ENCODE data around the gene PMF1. TPM values are rescaled to one million over a fixed set of nuclear protein-coding genes. Genes with fewer than 3 reads are reported as not detected.

Gene PMF1
- total and polyA plus RNA-seq, 2 of the 13 experiments (the other 11 are each of a cell fraction or from before 2014, with no cell fraction given) = 72.5 to 89.0 TPM

DNA sequence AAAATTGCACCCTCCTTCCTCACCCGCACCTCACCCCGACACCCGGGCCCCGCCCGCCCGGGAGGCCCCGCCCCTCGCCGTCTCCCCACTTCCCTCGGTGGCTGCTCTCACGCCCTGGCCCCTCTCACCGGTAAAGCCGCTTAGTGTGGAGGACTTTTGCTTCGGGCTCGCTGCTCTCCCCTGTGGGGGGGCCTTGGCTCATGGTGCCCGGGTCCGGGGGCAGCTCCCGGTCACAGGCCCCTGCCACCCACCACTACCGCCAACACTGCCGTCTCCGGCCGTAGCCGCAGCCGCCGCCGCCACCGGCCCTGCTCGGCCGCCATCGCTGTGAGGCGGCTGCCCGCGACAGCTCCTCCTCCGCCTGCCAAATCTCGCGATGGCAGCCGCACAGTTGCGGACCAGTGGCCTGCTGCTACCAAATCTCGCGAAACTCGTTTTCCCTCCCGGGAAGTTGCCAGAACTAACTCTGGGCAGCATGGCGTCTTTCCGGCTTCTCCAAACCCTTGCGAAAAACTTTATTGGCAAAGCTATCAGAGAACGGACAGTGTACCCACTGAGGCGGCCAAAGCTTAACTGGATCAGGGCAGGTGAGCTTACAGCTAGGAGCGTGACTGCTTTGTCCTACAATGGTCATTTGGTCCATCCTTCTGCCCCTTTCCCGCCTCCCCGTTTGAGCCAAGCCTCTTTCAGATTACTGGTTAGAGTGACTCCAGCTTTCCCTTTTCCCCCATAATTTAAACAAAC lies 69.8 kb downstream of the PMF1 start, which contains the start of gene SMG5 (continued):
- TF ChIP-seq, protein P1, sequence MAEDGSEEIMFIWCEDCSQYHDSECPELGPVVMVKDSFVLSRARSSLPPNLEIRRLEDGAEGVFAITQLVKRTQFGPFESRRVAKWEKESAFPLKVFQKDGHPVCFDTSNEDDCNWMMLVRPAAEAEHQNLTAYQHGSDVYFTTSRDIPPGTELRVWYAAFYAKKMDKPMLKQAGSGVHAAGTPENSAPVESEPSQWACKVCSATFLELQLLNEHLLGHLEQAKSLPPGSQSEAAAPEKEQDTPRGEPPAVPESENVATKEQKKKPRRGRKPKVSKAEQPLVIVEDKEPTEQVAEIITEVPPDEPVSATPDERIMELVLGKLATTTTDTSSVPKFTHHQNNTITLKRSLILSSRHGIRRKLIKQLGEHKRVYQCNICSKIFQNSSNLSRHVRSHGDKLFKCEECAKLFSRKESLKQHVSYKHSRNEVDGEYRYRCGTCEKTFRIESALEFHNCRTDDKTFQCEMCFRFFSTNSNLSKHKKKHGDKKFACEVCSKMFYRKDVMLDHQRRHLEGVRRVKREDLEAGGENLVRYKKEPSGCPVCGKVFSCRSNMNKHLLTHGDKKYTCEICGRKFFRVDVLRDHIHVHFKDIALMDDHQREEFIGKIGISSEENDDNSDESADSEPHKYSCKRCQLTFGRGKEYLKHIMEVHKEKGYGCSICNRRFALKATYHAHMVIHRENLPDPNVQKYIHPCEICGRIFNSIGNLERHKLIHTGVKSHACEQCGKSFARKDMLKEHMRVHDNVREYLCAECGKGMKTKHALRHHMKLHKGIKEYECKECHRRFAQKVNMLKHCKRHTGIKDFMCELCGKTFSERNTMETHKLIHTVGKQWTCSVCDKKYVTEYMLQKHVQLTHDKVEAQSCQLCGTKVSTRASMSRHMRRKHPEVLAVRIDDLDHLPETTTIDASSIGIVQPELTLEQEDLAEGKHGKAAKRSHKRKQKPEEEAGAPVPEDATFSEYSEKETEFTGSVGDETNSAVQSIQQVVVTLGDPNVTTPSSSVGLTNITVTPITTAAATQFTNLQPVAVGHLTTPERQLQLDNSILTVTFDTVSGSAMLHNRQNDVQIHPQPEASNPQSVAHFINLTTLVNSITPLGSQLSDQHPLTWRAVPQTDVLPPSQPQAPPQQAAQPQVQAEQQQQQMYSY (CRISPR knock-in tag; IDR thresholded peaks at IDR 0.05) = peak; percentile 63
- peak; percentile 77; the same call in 1 of the 2 replicates for TF ChIP-seq ZNF768 (CRISPR knock-in tag; IDR thresholded peaks at IDR 0.05)
- TF ChIP-seq AGO1 (IDR thresholded peaks at IDR 0.05; ENCODE audit: low read depth, low read length, poor library complexity, severe bottlenecking) = peak; percentile 86
- no peak for TF ChIP-seq ZNF30 (CRISPR knock-in tag; IDR thresholded peaks at IDR 0.05)
- TF ChIP-seq TFAP4 (IDR thresholded peaks at IDR 0.05; ENCODE audit: borderline replicate concordance, low read depth) = peak; percentile 55; the same call in 1 of the 2 replicates
- TF ChIP-seq ZFP37 (CRISPR knock-in tag; IDR thresholded peaks at IDR 0.05; ENCODE audit: borderline replicate concordance) = 0 out of 2 replicates have a peak, but pooled peaks have one; percentile 33
- peak; percentile 81; the same call in 1 of the 2 replicates for TF ChIP-seq SIX1 (CRISPR knock-in tag; IDR thresholded peaks at IDR 0.05; ENCODE audit: borderline replicate concordance)
- TF ChIP-seq, protein P2, sequence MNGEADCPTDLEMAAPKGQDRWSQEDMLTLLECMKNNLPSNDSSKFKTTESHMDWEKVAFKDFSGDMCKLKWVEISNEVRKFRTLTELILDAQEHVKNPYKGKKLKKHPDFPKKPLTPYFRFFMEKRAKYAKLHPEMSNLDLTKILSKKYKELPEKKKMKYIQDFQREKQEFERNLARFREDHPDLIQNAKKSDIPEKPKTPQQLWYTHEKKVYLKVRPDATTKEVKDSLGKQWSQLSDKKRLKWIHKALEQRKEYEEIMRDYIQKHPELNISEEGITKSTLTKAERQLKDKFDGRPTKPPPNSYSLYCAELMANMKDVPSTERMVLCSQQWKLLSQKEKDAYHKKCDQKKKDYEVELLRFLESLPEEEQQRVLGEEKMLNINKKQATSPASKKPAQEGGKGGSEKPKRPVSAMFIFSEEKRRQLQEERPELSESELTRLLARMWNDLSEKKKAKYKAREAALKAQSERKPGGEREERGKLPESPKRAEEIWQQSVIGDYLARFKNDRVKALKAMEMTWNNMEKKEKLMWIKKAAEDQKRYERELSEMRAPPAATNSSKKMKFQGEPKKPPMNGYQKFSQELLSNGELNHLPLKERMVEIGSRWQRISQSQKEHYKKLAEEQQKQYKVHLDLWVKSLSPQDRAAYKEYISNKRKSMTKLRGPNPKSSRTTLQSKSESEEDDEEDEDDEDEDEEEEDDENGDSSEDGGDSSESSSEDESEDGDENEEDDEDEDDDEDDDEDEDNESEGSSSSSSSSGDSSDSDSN (CRISPR knock-in tag; IDR thresholded peaks at IDR 0.05) = peak; percentile 66
- TF ChIP-seq ZNF770 (CRISPR knock-in tag; IDR thresholded peaks at IDR 0.05) = peak; percentile 51
- no peak for TF ChIP-seq SP140L (CRISPR knock-in tag; IDR thresholded peaks at IDR 0.05; ENCODE audit: borderline replicate concordance)
- TF ChIP-seq MNT (IDR thresholded peaks at IDR 0.05) = 0 out of 2 replicates have a peak, but pooled peaks have one; percentile 27
- TF ChIP-seq, protein P3, sequence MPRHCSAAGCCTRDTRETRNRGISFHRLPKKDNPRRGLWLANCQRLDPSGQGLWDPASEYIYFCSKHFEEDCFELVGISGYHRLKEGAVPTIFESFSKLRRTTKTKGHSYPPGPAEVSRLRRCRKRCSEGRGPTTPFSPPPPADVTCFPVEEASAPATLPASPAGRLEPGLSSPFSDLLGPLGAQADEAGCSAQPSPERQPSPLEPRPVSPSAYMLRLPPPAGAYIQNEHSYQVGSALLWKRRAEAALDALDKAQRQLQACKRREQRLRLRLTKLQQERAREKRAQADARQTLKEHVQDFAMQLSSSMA (CRISPR knock-in tag; IDR thresholded peaks at IDR 0.05) = peak; percentile 93
- peak; percentile 83 for TF ChIP-seq NFIC (IDR thresholded peaks at IDR 0.05; ENCODE audit: low read length)
- TF ChIP-seq RFX1 (IDR thresholded peaks at IDR 0.05) = no peak
- TF ChIP-seq ZBTB8A (CRISPR knock-in tag; IDR thresholded peaks at IDR 0.05; ENCODE audit: borderline replicate concordance, low read depth) = no peak; the same call in 1 of the 2 replicates
- TF ChIP-seq, protein P4, sequence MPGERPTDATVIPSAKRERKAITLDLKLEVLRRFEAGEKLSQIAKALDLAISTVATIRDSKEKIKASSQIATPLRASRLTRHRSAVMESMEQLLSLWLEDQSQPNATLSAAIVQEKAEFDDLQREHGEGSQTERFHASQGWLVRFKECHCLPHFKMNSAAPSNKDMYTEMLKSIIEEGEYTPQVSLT (CRISPR knock-in tag; IDR thresholded peaks at IDR 0.05; ENCODE audit: borderline replicate concordance, low read depth) = no peak

Data from HepG2 (cell line).